ENCODE data around the gene USP32.
"Not testable (repeated sequence)": the region's sequence is repeated elsewhere in the genome, so short reads cannot be mapped to it uniquely, and the experiment has no call there.

Gene USP32

GRCh38 chr17:60218774-60219173 lies 173.2 kb downstream of the USP32 start:
- DNase-seq, result not testable (repeated sequence)

- not testable (repeated sequence) for DNase-seq
Measured at GRCh38 chr17:60215895-60216294, 176.0 kb downstream of the USP32 start.

GRCh38 chr17:60211282-60211681 lies 180.7 kb downstream of the USP32 start:
- not testable (repeated sequence) for DNase-seq

GRCh38 chr17:60208302-60208701 lies 183.6 kb downstream of the USP32 start:
- not testable (repeated sequence) for DNase-seq

- DNase-seq, result not testable (repeated sequence)
Measured at GRCh38 chr17:60205782-60206181, 186.2 kb downstream of the USP32 start.

- not testable (repeated sequence) for DNase-seq
Measured at GRCh38 chr17:60198630-60199029, 193.3 kb downstream of the USP32 start.

- DNase-seq, result not testable (repeated sequence)
Measured at GRCh38 chr17:60194141-60194540, 197.8 kb downstream of the USP32 start.

GRCh38 chr17:60193482-60193881 lies 198.5 kb downstream of the USP32 start:
- DNase-seq, result no peak

GRCh38 chr17:60193032-60193431 lies 198.9 kb downstream of the USP32 start:
- not testable (repeated sequence) for DNase-seq

GRCh38 chr17:60190032-60190431 lies 201.9 kb downstream of the USP32 start:
- not testable (repeated sequence) for DNase-seq

- DNase-seq, result no peak
Measured at GRCh38 chr17:60188759-60189158, 203.2 kb downstream of the USP32 start.

- DNase-seq, result not testable (repeated sequence)
Measured at GRCh38 chr17:60186846-60187745, 204.8 kb downstream of the USP32 start.

- DNase-seq, result not testable (repeated sequence)
Measured at GRCh38 chr17:60186372-60186771, 205.6 kb downstream of the USP32 start.

GRCh38 chr17:60180380-60180779 lies 211.6 kb downstream of the USP32 start:
- not testable (repeated sequence) for DNase-seq

GRCh38 chr17:60178180-60178579 lies 213.8 kb downstream of the USP32 start:
- not testable (repeated sequence) for DNase-seq

GRCh38 chr17:60176763-60177162 lies 215.2 kb downstream of the USP32 start:
- not testable (repeated sequence) for DNase-seq

- DNase-seq, result not testable (repeated sequence)
Measured at GRCh38 chr17:60174767-60175166, 217.2 kb downstream of the USP32 start.

GRCh38 chr17:60174035-60174434 lies 217.9 kb downstream of the USP32 start:
- DNase-seq, result no peak

- DNase-seq, result no peak
Measured at GRCh38 chr17:60173304-60173819, 218.6 kb downstream of the USP32 start.

- no peak for DNase-seq
Measured at GRCh38 chr17:60171753-60172079, 220.2 kb downstream of the USP32 start.

- DNase-seq, result no peak
Measured at GRCh38 chr17:60170835-60171752, 220.8 kb downstream of the USP32 start.

- no peak for DNase-seq
Measured at GRCh38 chr17:60169921-60170817, 221.8 kb downstream of the USP32 start.
